ENCODE data around the gene PLPP3. TPM values are rescaled to one million over a fixed set of nuclear protein-coding genes. Genes with fewer than 3 reads are reported as not detected.

PLPP3 gene
- total RNA-seq, 1 experiment from 2014 or later, result 17.5 TPM

DNA sequence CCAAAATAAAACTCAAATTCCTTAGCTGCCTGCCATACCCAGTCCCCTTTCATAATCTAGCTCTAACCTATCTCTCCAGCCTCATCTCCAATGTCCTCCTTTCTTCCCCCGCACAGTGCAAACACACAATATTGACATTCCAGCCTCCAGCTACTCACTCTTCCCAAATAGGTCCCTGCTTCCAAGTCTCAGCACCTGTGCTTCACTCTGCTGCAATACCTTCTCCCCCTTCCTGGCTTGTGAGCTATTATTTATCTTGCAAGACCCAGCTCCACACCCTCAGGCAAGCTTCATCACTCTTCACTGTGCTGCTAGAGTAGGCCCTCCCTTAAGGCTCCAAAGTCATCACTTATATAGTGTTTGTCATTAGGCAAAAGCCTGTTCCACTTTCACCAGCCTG is 9.7 kb downstream of the PLPP3 start:
- H3K36me3 ChIP-seq, result no peaks in the 10 kb centered on the region
- H3K4me1 ChIP-seq (replicated peaks), result peaks cover 27% of the 10 kb centered on the region
- H3K9me3 ChIP-seq (replicated peaks), result no peaks in the 10 kb centered on the region
- no peaks in the 10 kb centered on the region for H3K27me3 ChIP-seq (replicated peaks)
- no peak for DNase-seq (ENCODE audit: low read depth in 1 of 2, low spot score in 2 of 2)
- H3K27ac ChIP-seq, result no peak overlapping the region
- no peak overlapping the region for H3K4me3 ChIP-seq

DNA sequence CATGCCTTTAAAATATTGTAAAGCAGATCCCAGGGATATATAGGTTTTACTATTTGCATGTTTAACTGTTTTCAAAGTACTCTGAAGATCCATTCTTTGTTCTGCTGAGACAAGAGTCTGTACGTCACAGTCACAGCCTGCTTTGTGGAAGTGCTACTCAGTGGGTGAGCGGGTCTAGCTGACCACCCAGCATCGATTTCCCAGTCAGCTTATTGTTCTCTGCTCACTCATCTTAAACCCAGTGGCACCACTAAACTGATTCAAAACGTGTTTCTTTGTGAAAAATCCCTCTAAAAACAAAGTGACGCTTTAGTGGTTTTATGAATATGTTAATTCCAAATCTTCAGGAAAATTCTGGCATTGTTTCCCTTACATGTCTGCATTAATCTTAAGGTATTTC is 12.4 kb downstream of the PLPP3 start:
- no peak overlapping the region for H3K4me3 ChIP-seq
- H3K36me3 ChIP-seq, result no peaks in the 10 kb centered on the region; the same call in 1 of the 2 replicates
- H3K4me1 ChIP-seq (replicated peaks), result peaks cover 37% of the 10 kb centered on the region
- peak; percentile 89 to 90 for DNase-seq (ENCODE audit: low read depth in 1 of 2, low spot score in 2 of 2)
- H3K27me3 ChIP-seq (replicated peaks), result no peaks in the 10 kb centered on the region
- H3K9me3 ChIP-seq (replicated peaks), result no peaks in the 10 kb centered on the region
- H3K27ac ChIP-seq, result peak overlapping the region; percentile 82

- H3K4me1 ChIP-seq (replicated peaks), result peaks cover 41% of the 10 kb centered on the region
- no peaks in the 10 kb centered on the region; the same call in 1 of the 2 replicates for H3K36me3 ChIP-seq
- H3K4me3 ChIP-seq, result no peak overlapping the region
- H3K9me3 ChIP-seq (replicated peaks), result no peaks in the 10 kb centered on the region
- H3K27me3 ChIP-seq (replicated peaks), result no peaks in the 10 kb centered on the region
- H3K27ac ChIP-seq, result peak overlapping the region; percentile 82
- DNase-seq (ENCODE audit: low read depth in 1 of 2, low spot score in 2 of 2), result peak in 1 of 2 experiments; percentile 59
Measured at GRCh38 chr1:56566061-56566744, 13.2 kb downstream of the PLPP3 start.

- H3K4me1 ChIP-seq (replicated peaks), result peaks cover 41% of the 10 kb centered on the region
- DNase-seq (ENCODE audit: low read depth in 1 of 2, low spot score in 2 of 2), result peak in 1 of 2 experiments; percentile 24
Measured at GRCh38 chr1:56564615-56565014, 14.7 kb downstream of the PLPP3 start.

DNA sequence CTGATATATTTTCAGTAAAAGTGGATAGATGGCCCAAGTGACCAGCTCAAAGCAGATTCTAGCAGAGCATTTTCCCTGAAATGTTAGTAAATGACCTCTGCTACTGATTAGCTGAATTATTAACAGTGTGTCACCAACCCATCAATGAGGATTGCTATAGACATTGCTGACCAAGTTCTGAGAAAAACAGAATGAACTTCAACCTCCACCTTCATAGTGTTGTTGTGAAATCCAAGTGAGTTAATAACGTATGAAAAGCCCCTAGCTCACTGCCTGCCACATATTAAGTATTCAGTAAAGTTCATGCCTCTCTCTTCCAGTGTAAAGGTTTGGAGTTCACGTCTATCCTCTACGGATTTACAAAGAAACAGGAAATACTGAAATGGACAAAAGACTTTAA is 15.8 kb downstream of the PLPP3 start:
- no peak overlapping the region for H3K27ac ChIP-seq
- no peak for DNase-seq (ENCODE audit: low read depth in 1 of 2, low spot score in 2 of 2)
- H3K36me3 ChIP-seq, result no peaks in the 10 kb centered on the region; the same call in none of the 2 replicates
- no peaks in the 10 kb centered on the region for H3K27me3 ChIP-seq (replicated peaks)
- H3K4me3 ChIP-seq, result no peak overlapping the region
- no peaks in the 10 kb centered on the region for H3K9me3 ChIP-seq (replicated peaks)
- H3K4me1 ChIP-seq (replicated peaks), result peaks cover 41% of the 10 kb centered on the region

More at GRCh38 chr1:56564615-56565014, 14.7 kb downstream of the PLPP3 start:
- Histone ChIP-seq H3K36me3 (no peaks in the 10 kb centered on the region; the same call in 1 of the 2 replicates), H3K27me3 (replicated peaks) (no peaks in the 10 kb centered on the region), H3K9me3 (replicated peaks) (no peaks in the 10 kb centered on the region), H3K27ac (peak overlapping the region; percentile 82), H3K4me3 (no peak overlapping the region)

DNA sequence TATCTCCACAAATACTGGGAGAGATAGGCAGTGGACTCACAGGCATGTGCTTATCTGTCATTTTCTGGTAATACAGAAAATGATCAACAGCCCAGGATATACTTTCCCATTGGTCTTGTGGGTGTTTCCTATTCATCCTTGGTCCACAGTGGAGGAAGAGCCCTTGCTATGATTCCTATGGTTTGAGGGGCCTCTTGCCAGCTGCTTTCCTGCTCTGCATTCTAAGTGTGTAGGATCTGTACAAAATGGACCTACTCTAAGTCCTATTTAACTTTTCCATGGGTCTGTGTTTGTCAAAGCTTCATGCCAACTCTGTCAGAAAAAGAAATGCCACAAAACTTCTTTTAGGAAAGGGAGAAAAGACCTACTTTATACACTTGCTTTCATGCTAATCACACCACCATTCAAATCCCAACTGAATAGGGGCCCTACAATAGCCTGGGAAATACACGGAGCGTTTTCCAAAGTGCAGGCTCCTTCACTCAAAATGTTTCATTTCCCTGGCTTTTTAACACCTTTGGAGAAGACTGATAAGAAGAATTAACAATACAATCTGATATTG is 16.4 kb downstream of the PLPP3 start:
- Histone ChIP-seq H3K27ac (no peak overlapping the region), H3K36me3 (no peaks in the 10 kb centered on the region; the same call in none of the 2 replicates), H3K4me3 (no peak overlapping the region), H3K27me3 (replicated peaks) (no peaks in the 10 kb centered on the region), H3K9me3 (replicated peaks) (no peaks in the 10 kb centered on the region), H3K4me1 (replicated peaks) (peaks cover 41% of the 10 kb centered on the region)
- no peak for DNase-seq (ENCODE audit: low read depth in 1 of 2, low spot score in 2 of 2)

- Histone ChIP-seq H3K27ac (no peak overlapping the region), H3K4me1 (replicated peaks) (peaks cover 31% of the 10 kb centered on the region), H3K27me3 (replicated peaks) (no peaks in the 10 kb centered on the region), H3K4me3 (no peak overlapping the region), H3K36me3 (no peaks in the 10 kb centered on the region; the same call in none of the 2 replicates), H3K9me3 (replicated peaks) (no peaks in the 10 kb centered on the region)
- no peak for DNase-seq (ENCODE audit: low read depth in 1 of 2, low spot score in 2 of 2)
Measured at GRCh38 chr1:56561227-56562019, 17.9 kb downstream of the PLPP3 start.

- H3K27ac ChIP-seq, result no peak overlapping the region
- no peaks in the 10 kb centered on the region for H3K27me3 ChIP-seq (replicated peaks)
- H3K4me1 ChIP-seq (replicated peaks), result peaks cover 14% of the 10 kb centered on the region
- H3K36me3 ChIP-seq, result peaks cover 5% of the 10 kb centered on the region
- H3K9me3 ChIP-seq (replicated peaks), result no peaks in the 10 kb centered on the region
- no peak overlapping the region for H3K4me3 ChIP-seq
- DNase-seq (ENCODE audit: low read depth in 1 of 2, low spot score in 2 of 2), result no peak
Measured at GRCh38 chr1:56557746-56558145, 21.6 kb downstream of the PLPP3 start.

DNA sequence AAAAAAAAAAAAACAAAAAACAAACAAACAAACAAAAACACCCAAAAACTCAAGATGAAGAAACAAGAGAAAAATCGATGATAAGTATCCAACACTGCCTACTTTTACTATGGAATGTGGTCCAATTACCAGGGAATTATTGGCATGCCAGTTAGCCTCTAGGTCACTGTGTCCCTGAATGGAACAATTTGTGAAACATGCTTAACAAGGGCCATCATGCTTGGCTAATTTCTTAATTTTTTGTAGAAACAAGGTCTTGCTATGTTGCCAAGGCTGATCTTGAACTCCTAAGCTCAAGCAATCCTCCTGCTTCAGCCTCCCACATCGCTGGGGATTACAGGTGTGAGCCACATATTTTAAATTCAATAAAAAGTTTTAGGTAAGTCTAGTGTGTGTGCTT is 23.9 kb downstream of the PLPP3 start:
- Histone ChIP-seq H3K4me1 (replicated peaks) (peaks cover 13% of the 10 kb centered on the region), H3K36me3 (peaks cover 5% of the 10 kb centered on the region), H3K9me3 (replicated peaks) (no peaks in the 10 kb centered on the region), H3K27me3 (replicated peaks) (no peaks in the 10 kb centered on the region), H3K27ac (no peak overlapping the region), H3K4me3 (no peak overlapping the region)
- DNase-seq (ENCODE audit: low read depth in 1 of 2, low spot score in 2 of 2), result no peak

DNA sequence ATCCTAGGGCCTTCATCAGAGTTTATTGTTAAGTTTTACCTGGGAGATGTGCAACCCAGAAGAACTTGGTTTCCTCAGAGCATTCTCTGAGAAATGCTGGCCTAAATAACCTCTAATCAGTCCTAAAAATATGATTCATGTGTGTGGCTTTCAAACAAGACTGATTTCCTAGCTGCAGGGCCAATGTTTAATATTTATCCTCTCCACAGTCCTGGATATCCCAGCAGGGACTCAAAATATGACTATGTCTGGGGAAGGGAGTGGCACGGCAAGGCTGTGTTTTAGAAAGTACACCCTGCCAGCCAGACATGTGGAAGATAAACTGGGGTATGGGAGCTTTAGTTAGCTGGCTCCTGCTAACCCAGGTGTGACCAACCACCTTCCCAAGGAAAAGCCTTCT is 26.3 kb downstream of the PLPP3 start:
- H3K27me3 ChIP-seq (replicated peaks), result no peaks in the 10 kb centered on the region
- H3K4me3 ChIP-seq, result no peak overlapping the region
- peaks cover 27% of the 10 kb centered on the region for H3K4me1 ChIP-seq (replicated peaks)
- H3K9me3 ChIP-seq (replicated peaks), result no peaks in the 10 kb centered on the region
- DNase-seq (ENCODE audit: low read depth in 1 of 2, low spot score in 2 of 2), result no peak
- H3K27ac ChIP-seq, result no peak overlapping the region
- H3K36me3 ChIP-seq, result peaks cover 5% of the 10 kb centered on the region; the same call in 1 of the 2 replicates

- peaks cover 27% of the 10 kb centered on the region for H3K4me1 ChIP-seq (replicated peaks)
- H3K4me3 ChIP-seq, result no peak overlapping the region
- no peak overlapping the region for H3K27ac ChIP-seq
- no peaks in the 10 kb centered on the region for H3K27me3 ChIP-seq (replicated peaks)
- no peaks in the 10 kb centered on the region for H3K9me3 ChIP-seq (replicated peaks)
- H3K36me3 ChIP-seq, result peaks cover 5% of the 10 kb centered on the region; the same call in 1 of the 2 replicates
- no peak for DNase-seq (ENCODE audit: low read depth in 1 of 2, low spot score in 2 of 2)
Measured at GRCh38 chr1:56552349-56552748, 27.0 kb downstream of the PLPP3 start.

- Histone ChIP-seq H3K9me3 (replicated peaks) (no peaks in the 10 kb centered on the region), H3K4me1 (replicated peaks) (peaks cover 27% of the 10 kb centered on the region), H3K36me3 (peaks cover 5% of the 10 kb centered on the region; the same call in 1 of the 2 replicates), H3K27ac (no peak overlapping the region), H3K27me3 (replicated peaks) (no peaks in the 10 kb centered on the region), H3K4me3 (no peak overlapping the region)
- no peak for DNase-seq (ENCODE audit: low read depth in 1 of 2, low spot score in 2 of 2)
Measured at GRCh38 chr1:56551691-56552090, 27.7 kb downstream of the PLPP3 start.

GRCh38 chr1:56550859-56551188 is 28.5 kb downstream of the PLPP3 start:
- peaks cover 27% of the 10 kb centered on the region for H3K4me1 ChIP-seq (replicated peaks)
- H3K4me3 ChIP-seq, result no peak overlapping the region
- H3K27ac ChIP-seq, result no peak overlapping the region
- no peak for DNase-seq (ENCODE audit: low read depth in 1 of 2, low spot score in 2 of 2)
- H3K9me3 ChIP-seq (replicated peaks), result no peaks in the 10 kb centered on the region
- no peaks in the 10 kb centered on the region for H3K27me3 ChIP-seq (replicated peaks)
- H3K36me3 ChIP-seq, result peaks cover 5% of the 10 kb centered on the region; the same call in 1 of the 2 replicates

All from SJSA1 (cell line).